Measurements from ENCODE around the gene ID1.
"Not testable (repeated sequence)": the region's sequence is repeated elsewhere in the genome, so short reads cannot be mapped to it uniquely, and the experiment has no call there.

ID1 gene

GRCh38 chr20:31573555-31574321 is 31.4 kb upstream of the ID1 start:
- DNase-seq (ENCODE audit: low read depth), result no peak

GRCh38 chr20:31574986-31575385 is 30.1 kb upstream of the ID1 start:
- not testable (repeated sequence) for DNase-seq (ENCODE audit: low read depth)

GRCh38 chr20:31576751-31577150 is 28.3 kb upstream of the ID1 start:
- DNase-seq (ENCODE audit: low read depth), result no peak

- no peak for DNase-seq (ENCODE audit: low read depth)
Measured at GRCh38 chr20:31577194-31577593, 27.9 kb upstream of the ID1 start.

- no peak for DNase-seq (ENCODE audit: low read depth)
Measured at GRCh38 chr20:31578448-31579138, 26.5 kb upstream of the ID1 start.

GRCh38 chr20:31579245-31579644 is 25.8 kb upstream of the ID1 start:
- no peak for DNase-seq (ENCODE audit: low read depth)

GRCh38 chr20:31579941-31580651 is 25.0 kb upstream of the ID1 start:
- not testable (repeated sequence) for DNase-seq (ENCODE audit: low read depth)

GRCh38 chr20:31580706-31581105 is 24.4 kb upstream of the ID1 start:
- no peak for DNase-seq (ENCODE audit: low read depth)

- DNase-seq (ENCODE audit: low read depth), result no peak
Measured at GRCh38 chr20:31581391-31581790, 23.7 kb upstream of the ID1 start.

GRCh38 chr20:31587545-31588389 is 17.3 kb upstream of the ID1 start:
- DNase-seq (ENCODE audit: low read depth), result no peak

- DNase-seq (ENCODE audit: low read depth), result no peak
Measured at GRCh38 chr20:31590717-31591225, 14.3 kb upstream of the ID1 start.

GRCh38 chr20:31593221-31594001 is 11.7 kb upstream of the ID1 start:
- DNase-seq (ENCODE audit: low read depth), result no peak

- DNase-seq (ENCODE audit: low read depth), result no peak
Measured at GRCh38 chr20:31594002-31594557, 11.0 kb upstream of the ID1 start.

- DNase-seq (ENCODE audit: low read depth), result no peak
Measured at GRCh38 chr20:31594558-31595379, 10.3 kb upstream of the ID1 start.

- DNase-seq (ENCODE audit: low read depth), result no peak
Measured at GRCh38 chr20:31595380-31595653, 9.8 kb upstream of the ID1 start.

- no peak for DNase-seq (ENCODE audit: low read depth)
Measured at GRCh38 chr20:31595654-31596411, 9.3 kb upstream of the ID1 start.

GRCh38 chr20:31596412-31596715 is 8.7 kb upstream of the ID1 start:
- DNase-seq (ENCODE audit: low read depth), result not testable (repeated sequence)

- no peak for DNase-seq (ENCODE audit: low read depth)
Measured at GRCh38 chr20:31596831-31597480, 8.1 kb upstream of the ID1 start.

- DNase-seq (ENCODE audit: low read depth), result no peak
Measured at GRCh38 chr20:31597481-31597855, 7.6 kb upstream of the ID1 start.
